GM10266 (cell line): ENCODE results near the gene PAX5.

ENCODE experiments used
- DNase-seq: peaks from one replicate; pipeline ENCODE4 v3.0.0; 2012; ENCODE audit errors: extremely low spot score
- CTCF ChIP-seq: IDR thresholded peaks from 2 replicates; pipeline ENCODE4 v1.5.1; 2012; ENCODE audit warnings: mild to moderate bottlenecking, low read depth; ENCODE audit not compliant: control insufficient read depth, insufficient read depth; ENCODE audit errors: missing control alignments

Gene PAX5

DNA sequence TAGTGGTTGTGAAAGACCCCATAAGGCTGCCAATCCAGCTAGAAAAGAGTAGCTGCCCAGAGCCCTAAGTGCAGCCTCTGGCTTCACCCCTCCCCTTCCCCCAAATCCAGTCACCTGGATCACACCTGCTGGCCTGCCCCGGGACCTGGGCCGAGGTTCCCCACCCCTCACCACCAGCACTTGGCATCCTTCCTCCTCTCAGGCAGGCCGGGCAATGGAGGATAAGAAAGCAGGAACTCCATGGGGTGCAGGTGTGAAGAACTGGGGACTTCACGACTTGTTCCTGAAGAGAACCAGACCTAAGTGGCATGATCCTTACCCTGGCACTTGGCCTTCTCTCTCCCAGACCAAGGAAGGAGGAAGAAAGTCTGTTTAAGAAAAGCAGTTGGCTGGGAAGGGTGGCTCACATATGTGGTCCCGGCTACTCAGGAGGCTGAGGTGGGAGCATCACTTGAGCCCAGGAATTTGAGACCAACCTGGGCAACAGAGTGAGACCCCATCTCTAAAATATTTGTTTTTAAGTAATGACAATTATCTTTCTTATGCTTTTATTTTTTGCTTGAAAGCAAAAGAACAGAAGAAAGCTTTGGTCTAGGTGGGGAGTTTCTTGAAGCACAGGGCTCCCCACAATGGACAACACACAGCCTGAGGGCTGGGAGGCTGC is 131.1 kb downstream of the PAX5 start:
- DNase-seq, result no peak
- no peak for TF ChIP-seq CTCF

DNA sequence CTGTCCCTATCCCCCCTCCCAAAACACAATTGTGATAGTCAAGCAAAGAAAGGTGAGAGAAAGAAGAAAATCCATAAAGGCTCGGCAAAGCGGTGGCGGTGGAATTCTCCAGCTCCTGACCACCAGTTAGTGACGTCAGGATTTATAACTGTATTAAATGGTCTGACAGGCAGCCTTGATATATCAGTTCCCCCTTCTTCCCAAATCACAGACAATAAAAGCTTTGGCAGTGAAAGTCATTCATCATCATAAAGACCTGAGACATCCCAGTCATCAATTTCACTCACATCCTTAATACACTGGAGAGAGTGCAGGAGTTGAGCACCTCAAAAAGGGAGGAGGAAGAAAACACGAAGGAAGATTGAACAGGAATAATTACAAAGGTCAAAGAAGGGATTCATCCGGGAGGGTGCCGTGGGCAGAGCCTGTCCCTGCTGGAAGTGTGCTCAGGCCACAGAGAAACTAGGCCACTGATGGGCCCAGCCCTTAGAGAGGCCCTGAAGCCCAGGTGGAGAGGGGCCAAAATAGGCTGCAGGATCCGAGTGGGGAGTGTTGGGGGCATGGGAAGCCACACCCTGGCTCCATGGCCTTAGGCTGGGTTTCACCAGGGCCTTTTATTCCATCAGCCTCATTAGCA is 131.9 kb downstream of the PAX5 start:
- TF ChIP-seq CTCF, result no peak
- no peak for DNase-seq

DNA sequence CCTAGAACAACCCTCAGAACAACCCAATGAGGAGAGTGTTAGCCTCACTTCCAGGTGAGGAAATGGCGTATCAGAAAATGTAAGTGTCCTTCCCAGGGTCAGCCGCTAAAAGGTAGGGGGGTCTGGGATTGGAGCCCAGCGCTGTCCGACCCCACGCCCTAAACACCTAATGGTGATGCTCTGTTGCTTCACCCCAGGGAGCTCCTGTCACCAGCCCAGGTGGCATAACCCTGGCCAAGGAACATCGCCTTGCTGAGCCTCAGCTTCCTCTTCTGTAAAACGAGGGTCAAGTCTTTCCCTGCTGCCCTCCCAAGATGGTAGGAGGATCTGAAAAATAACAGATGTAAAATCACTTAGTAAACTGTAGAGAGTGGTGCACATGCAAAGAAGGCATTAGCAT is 132.5 kb downstream of the PAX5 start:
- DNase-seq, result no peak
- no peak for TF ChIP-seq CTCF

- TF ChIP-seq CTCF, result no peak
- no peak for DNase-seq
Observed at GRCh38 chr9:36900856-36901220, 133.2 kb downstream of the PAX5 start.

GRCh38 chr9:36900136-36900855 is 133.8 kb downstream of the PAX5 start:
- no peak for DNase-seq
- TF ChIP-seq CTCF, result no peak

DNA sequence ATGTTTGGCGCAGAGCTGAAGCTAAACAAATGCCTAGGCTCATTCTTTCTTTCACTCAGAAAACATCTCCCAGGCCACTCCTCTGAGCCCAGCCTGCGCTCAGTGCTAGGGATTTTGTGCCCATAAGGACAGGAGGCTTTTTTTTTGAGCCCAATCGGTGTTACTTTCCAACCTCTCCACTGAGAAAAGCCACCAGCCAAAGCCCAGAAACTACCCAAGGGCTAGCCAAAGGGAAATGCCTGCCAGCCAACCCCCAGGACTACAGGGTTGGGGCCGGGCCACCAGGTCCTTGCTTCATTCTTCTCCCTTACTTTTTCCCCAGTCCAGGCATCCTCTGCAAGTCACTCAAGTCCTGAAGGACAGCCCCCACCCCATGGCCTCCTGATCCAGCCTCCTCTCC is 134.7 kb downstream of the PAX5 start:
- TF ChIP-seq CTCF, result no peak
- no peak for DNase-seq
